HL-60 (cell line): Measurements from ENCODE around the gene FNBP1L.

Source experiments
- CTCF ChIP-seq: IDR thresholded peaks from one replicate; pipeline ENCODE4 v1.5.1; 2011; ENCODE audit warnings: low read length, control low read depth, inconsistent platforms; ENCODE audit not compliant: insufficient read depth
- GABPA ChIP-seq: IDR thresholded peaks from 2 replicates; pipeline ENCODE4 v1.6.1; 2012; ENCODE audit warnings: low read depth
- POLR2AphosphoS5 ChIP-seq: IDR thresholded peaks from 2 replicates; pipeline ENCODE4 v1.6.1; 2012; ENCODE audit warnings: low read depth
- REST ChIP-seq: IDR thresholded peaks from 2 replicates; pipeline ENCODE4 v1.6.1; 2012; ENCODE audit warnings: low read depth; ENCODE audit not compliant: insufficient replicate concordance

GRCh38 chr1:93593854-93594602 lies 146.1 kb downstream of the FNBP1L start:
- TF ChIP-seq POLR2AphosphoS5 (no peak), CTCF (no peak), REST (no peak), GABPA (no peak)
